Pons (tissue), 1 donor: ENCODE measurements around the gene ACAA2.
A peak's percentile ranks its signal among the peaks of the same experiment; 100 is the strongest.

Source experiments
- DNase-seq: peaks from one replicate; pipeline ENCODE4 v3.0.0-alpha.2; 2016; ENCODE audit warnings: low spot score

ACAA2 gene

DNA sequence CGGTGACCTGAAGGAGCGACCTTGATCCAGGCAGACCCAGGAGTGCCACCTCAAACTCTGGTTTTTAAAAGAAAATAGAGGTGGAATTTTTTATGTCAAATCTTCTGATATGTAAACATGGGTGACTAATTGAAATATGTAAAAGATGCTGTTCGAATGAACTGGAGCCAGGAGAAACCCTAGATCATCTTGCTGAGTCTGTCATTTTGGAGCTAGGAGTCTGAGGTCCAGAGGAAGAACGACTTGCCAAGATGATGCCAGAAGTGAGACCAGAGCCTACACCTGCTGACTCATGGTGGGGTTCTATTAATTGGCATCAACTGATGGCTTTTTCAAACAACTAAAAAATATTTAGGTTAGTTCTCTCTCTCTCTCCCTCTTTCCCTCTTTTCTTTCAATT is 74.1 kb downstream of the ACAA2 start:
- DNase-seq, result no peak

DNA sequence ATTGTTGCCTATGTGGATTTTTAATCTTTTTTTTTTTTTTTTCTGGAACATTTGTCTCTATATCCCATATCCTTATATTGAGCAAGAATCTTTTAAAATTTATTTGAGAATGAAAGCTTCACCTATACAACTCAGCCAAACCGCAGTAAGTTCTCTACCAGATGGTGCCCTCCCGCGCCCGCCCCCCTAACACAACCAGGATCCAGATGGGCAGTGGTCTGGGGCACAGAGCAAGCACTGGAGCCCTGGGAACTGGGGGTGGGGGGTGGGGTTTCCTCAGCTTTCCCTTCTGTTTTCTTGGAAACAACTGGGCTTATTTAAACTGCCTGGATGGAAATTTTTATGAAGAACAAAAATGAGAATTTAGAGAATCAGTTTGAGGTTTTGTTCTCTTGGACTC is 74.6 kb downstream of the ACAA2 start:
- no peak for DNase-seq

DNA sequence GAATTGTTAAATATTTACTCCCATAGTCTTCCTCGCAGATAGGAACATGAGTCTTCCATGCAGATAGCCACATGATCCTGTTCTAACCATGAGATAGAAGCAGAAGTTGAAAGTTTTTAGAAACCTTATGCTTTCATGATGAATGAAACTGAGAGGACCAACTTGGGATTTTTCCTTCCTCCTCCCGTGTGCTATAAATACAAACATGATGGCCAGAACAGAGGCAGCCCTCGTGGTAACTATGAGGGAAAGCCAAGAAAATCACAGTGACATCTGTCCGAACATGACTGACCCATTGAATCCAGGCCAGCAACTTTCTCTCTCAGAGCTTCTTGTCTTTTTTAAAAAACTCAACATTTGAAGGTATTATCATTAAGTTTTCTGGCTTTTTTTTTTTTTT is 78.5 kb downstream of the ACAA2 start:
- peak; percentile 81 for DNase-seq

DNA sequence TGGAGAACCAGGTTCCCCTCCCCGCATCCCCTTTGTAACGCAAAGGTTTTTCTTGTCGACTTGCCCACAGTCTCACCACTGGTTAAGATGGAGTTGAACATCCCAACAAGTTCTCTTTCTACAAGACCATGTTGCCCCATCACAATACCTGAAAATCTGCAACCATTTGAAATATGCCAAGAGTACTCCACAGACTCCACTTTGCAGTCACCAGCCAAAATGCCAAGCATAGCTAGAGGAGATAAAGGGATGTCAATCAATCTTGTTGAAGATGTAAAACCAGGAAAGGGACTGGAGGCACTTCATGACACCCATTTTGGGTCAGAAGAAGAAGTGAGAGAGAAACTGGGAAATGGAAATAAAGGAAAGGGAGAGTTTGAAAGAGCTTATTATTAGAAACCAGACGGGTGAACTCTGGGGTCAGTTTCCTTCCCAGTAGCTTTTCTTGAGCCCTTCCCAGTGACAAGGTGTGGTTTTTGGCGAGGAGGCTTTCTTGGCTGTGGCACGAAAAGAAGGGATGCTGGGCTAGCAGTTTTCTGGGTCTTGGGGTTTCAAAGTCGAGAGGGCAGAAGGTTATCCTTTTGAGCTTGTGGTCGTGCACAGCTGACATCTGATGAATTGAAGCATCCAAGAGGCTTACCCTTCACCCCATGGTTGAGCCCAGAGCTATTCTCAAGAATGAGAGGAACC is 79.3 kb downstream of the ACAA2 start:
- peak; percentile 77 for DNase-seq

DNA sequence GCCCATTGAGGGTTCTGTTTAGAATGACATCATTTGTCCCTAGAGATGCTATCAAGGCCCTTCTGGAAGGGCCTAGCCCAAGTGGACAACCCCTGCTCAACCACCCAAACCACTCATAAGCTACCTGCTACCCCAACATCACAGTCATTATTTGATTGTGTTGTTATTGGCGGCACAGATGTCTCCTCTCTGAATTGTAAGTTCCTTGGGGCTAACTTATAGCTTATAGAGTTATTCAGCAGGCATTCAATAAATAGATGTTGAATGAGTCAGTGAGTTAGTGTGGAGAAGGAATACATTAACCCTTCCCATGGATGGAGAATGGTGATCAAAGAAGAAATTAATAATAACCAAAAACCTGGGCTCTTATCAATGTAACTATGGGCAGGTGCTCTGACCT is 80.0 kb downstream of the ACAA2 start:
- no peak for DNase-seq
